ENCODE results near the gene SOX6. TPM values are rescaled to one million over a fixed set of nuclear protein-coding genes. Genes with fewer than 3 reads are reported as not detected.

Gene SOX6
- polyA plus RNA-seq, 3 donors = not detected

DNA sequence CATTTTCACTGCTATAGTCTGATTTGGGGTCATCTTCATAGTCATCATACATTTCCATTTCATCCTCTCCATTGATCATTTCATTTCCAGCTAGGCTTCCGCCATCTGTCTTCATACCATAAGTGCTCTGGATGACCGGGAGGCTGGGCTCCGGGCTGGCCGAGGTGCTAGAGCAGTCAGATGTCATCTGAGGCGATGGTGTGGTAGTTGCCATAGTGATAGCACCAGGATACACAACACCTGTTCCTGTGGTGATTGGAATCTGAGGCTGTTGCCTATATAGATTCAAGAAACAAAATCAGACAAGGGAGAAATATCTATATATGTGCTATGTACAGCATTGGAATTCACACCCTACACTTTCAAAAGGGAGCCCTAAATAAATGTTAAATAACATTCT, 383.5 kb downstream of the SOX6 start:
- no CpG with 5 or more reads among the region's 5 CpGs for WGBS (ENCODE audit: insufficient coverage)
- Histone ChIP-seq H4K20me1 (ENCODE audit: insufficient read depth, low read length) (no peaks in the 10 kb centered on the region), H3K4me2 (replicated peaks; ENCODE audit: extremely low read depth, low read length, poor library complexity, severe bottlenecking) (no peak overlapping the region), H3K27ac (ENCODE audit: low read depth in 1 of 2, low read length in 2 of 2) (no peak overlapping the region), H3K36me3 (replicated peaks in 1 of 2; ENCODE audit: control insufficient read depth in 1 of 2, insufficient read depth in 2 of 2, low read length in 2 of 2) (no peaks in the 10 kb centered on the region), H2AFZ (ENCODE audit: insufficient read depth, low read depth, low read length, poor library complexity, severe bottlenecking) (no peak overlapping the region), H3K9ac (ENCODE audit: insufficient read depth, low read length, poor library complexity, severe bottlenecking) (no peak overlapping the region), H3K4me1 (ENCODE audit: control insufficient read depth in 1 of 2, insufficient read depth in 2 of 2, low read length in 2 of 2) (peaks cover 10 to 15% of the 10 kb centered on the region in 2 donors), H3K27me3 (ENCODE audit: control insufficient read depth in 2 of 2, insufficient read depth in 2 of 2, low read length in 2 of 2) (no peaks in the 10 kb centered on the region), H3K4me3 (replicated peaks in 1 of 3; ENCODE audit: low read depth in 2 of 3, low read length in 3 of 3) (no peak overlapping the region), H3K79me2 (ENCODE audit: insufficient read depth, low read length) (no peaks in the 10 kb centered on the region), H3K9me3 (replicated peaks in 1 of 2; ENCODE audit: control insufficient read depth in 1 of 2, insufficient read depth in 1 of 2, low read length in 2 of 2) (no peaks in the 10 kb centered on the region)
- DNase-seq = no peak
- Mint-ChIP-seq H3K36me3 (no peaks in the 10 kb centered on the region), H3K27me3 (ENCODE audit: low read depth in 3 of 3) (peaks cover 0 to 3% (median 0%) of the 10 kb centered on the region in 3 donors), H3K9me3 (no peaks in the 10 kb centered on the region), H3K4me3 (no peak overlapping the region), H3K27ac (no peak overlapping the region), H3K4me1 (peaks cover 14% of the 10 kb centered on the region)
- intact Hi-C loops (cut with micrococcal nuclease) = no loop called here
- TF ChIP-seq, protein P1, sequence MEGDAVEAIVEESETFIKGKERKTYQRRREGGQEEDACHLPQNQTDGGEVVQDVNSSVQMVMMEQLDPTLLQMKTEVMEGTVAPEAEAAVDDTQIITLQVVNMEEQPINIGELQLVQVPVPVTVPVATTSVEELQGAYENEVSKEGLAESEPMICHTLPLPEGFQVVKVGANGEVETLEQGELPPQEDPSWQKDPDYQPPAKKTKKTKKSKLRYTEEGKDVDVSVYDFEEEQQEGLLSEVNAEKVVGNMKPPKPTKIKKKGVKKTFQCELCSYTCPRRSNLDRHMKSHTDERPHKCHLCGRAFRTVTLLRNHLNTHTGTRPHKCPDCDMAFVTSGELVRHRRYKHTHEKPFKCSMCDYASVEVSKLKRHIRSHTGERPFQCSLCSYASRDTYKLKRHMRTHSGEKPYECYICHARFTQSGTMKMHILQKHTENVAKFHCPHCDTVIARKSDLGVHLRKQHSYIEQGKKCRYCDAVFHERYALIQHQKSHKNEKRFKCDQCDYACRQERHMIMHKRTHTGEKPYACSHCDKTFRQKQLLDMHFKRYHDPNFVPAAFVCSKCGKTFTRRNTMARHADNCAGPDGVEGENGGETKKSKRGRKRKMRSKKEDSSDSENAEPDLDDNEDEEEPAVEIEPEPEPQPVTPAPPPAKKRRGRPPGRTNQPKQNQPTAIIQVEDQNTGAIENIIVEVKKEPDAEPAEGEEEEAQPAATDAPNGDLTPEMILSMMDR (IDR thresholded peaks at IDR 0.05) = no peak

DNA sequence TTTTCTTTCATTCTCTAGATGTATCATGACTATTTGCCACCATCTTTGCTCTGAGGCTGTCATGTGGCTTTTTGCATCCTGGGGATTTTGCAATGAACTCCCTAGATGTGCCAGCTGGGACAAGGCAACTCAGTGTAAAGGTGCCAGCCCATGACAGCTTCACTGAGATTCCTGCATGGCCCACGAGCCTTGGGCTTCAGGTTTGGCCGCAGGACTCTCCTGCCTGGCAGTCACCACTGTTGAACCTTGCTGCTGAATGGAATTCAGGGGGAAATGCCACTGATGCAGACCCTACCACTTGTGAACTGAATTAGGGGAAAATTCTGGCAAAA, 385.2 kb downstream of the SOX6 start:
- intact Hi-C loops (cut with micrococcal nuclease) = no loop called here
- H3K9ac ChIP-seq (ENCODE audit: insufficient read depth, low read length, poor library complexity, severe bottlenecking) = no peak overlapping the region
- H3K9me3 ChIP-seq (replicated peaks in 1 of 2; ENCODE audit: control insufficient read depth in 1 of 2, insufficient read depth in 1 of 2, low read length in 2 of 2) = no peaks in the 10 kb centered on the region
- Mint-ChIP-seq H3K27me3 (ENCODE audit: low read depth in 3 of 3) (peaks cover 0 to 3% (median 0%) of the 10 kb centered on the region in 3 donors), H3K27ac (no peak overlapping the region), H3K9me3 (peaks cover 0 to 2% (median 0%) of the 10 kb centered on the region in 7 donors), H3K4me3 (no peak overlapping the region), H3K4me1 (peaks cover 16% of the 10 kb centered on the region), H3K36me3 (no peaks in the 10 kb centered on the region)
- no peak overlapping the region for H3K4me2 ChIP-seq (replicated peaks; ENCODE audit: extremely low read depth, low read length, poor library complexity, severe bottlenecking)
- no peaks in the 10 kb centered on the region for H3K79me2 ChIP-seq (ENCODE audit: insufficient read depth, low read length)
- no peaks in the 10 kb centered on the region for H3K36me3 ChIP-seq (replicated peaks in 1 of 2; ENCODE audit: control insufficient read depth in 1 of 2, insufficient read depth in 2 of 2, low read length in 2 of 2)
- no peak overlapping the region for H2AFZ ChIP-seq (ENCODE audit: insufficient read depth, low read depth, low read length, poor library complexity, severe bottlenecking)
- H3K27ac ChIP-seq (ENCODE audit: low read depth in 1 of 2, low read length in 2 of 2) = no peak overlapping the region
- DNase-seq = no peak
- H3K4me3 ChIP-seq (replicated peaks in 1 of 3; ENCODE audit: low read depth in 2 of 3, low read length in 3 of 3) = no peak overlapping the region
- H4K20me1 ChIP-seq (ENCODE audit: insufficient read depth, low read length) = no peaks in the 10 kb centered on the region
- peaks cover 10 to 15% of the 10 kb centered on the region in 2 donors for H3K4me1 ChIP-seq (ENCODE audit: control insufficient read depth in 1 of 2, insufficient read depth in 2 of 2, low read length in 2 of 2)
- H3K27me3 ChIP-seq (ENCODE audit: control insufficient read depth in 2 of 2, insufficient read depth in 2 of 2, low read length in 2 of 2) = no peaks in the 10 kb centered on the region
- TF ChIP-seq, protein P1 (IDR thresholded peaks at IDR 0.05) = no peak
- 100% methylated on average over 2 of the region's 2 CpGs for WGBS (ENCODE audit: insufficient coverage)
